Measurements from ENCODE around the gene SLC25A6.
"Not testable (repeated sequence)": the region's sequence is repeated elsewhere in the genome, so short reads cannot be mapped to it uniquely, and the experiment has no call there.

Gene SLC25A6

GRCh38 chrX:1391707-1392375, at the start of gene SLC25A6:
TSS of gene SLC25A6 (minus strand) at chrX:1392113. CDS start at chrX:1392009, 104 bp downstream.
- DNase-seq: peak; percentile 100

DNA sequence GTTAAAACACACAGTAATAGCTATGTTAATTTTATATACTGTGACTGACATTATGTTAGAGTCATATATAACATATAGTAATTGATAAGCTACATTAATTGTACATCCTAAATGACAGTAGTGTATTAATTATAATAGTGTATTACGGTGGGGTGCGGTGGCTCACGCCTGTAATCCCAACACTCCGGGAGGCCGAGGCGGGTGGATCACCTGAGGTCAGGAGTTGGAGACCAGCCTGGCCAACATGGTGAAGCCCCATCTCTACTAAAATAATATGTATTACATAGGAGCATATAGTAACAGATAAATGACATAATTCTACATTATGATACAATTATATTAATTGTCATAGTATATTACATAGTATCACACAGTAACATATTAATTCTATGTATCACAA, 48.6 kb upstream of the SLC25A6 start:
- DNase-seq: no peak

DNA sequence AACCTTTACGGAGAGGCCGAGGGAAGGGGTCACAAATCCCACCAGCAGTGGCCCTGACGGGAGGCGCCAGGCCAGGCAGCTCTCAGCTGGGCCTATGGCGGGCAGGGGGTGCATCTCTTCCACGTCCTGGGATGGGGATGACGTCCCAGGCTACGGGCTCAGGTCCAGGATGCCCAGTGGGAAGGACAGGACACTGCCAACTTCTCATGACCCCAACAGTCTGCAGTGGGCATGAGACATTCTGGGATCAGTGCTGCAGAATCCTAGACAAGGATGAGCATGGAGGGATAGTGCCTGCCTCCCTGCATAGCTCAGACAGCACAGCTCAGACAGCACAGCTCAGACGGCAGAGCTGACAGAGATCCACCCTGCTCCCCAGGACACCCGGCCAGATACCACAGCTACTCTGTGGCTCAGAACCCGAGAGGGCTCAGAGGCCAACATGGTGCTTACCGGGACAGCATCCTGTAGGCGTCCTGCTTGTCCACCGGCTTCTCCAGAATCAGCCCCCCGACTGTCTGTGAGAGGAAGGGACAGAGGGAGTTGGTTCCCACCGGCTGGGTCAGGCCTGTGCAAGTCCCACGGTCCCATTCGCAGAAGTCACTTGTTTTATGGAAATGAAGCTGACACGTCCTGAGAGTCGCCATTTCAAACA, 43.5 kb upstream of the SLC25A6 start:
- no peak for DNase-seq

DNA sequence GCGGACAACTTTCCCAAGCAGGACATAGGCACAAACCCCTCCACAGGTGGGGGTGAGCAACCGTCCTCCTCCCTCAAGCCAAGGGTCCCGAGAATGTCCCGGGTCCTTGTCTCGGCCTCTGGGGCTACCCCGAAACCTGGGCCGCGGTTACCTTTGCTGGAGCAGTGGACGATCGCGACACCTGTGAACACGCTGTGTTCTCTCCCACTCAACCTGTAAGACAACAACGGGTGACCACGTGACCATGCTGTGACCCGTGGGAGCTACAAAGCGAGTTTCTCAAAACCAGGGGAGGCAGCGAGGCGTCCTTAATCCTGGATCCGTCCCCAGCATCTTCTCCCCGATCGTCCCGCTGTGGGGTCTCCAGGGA, 42.9 kb upstream of the SLC25A6 start:
- DNase-seq: no peak

DNA sequence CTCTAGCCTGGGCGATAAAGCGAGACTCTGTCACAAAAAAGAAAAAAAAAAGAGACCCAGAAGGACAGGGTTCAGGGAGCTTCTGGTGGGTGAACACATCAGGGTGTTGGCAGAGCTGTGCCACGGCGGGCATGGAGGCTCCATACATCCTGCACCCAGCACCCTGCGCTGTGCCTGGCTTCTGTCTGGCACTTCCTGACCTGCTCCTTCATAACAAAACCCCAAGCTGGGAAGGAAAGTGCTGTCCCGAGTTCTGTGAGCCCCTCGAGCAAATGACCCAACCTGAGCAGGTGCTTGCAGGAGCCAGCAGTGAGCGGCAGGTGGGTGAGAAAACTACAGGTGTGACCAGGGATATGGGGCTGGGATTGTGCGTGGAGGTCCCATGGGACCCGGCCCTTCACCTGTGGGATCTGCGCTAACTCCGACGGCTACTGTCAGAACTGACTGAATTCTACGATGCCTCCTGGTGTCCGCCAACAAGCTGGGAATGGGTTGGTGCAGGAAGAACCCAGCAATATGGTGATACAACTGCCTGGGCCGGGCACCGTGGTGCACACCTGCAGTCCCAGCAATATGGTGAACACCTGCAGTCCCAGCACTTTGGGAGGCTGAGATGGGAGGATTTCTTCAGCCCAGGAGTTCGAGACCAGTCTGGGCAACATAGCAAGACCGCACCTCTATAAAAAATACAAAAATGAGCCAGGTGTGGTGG, 41.9 kb upstream of the SLC25A6 start:
- DNase-seq: no peak

DNA sequence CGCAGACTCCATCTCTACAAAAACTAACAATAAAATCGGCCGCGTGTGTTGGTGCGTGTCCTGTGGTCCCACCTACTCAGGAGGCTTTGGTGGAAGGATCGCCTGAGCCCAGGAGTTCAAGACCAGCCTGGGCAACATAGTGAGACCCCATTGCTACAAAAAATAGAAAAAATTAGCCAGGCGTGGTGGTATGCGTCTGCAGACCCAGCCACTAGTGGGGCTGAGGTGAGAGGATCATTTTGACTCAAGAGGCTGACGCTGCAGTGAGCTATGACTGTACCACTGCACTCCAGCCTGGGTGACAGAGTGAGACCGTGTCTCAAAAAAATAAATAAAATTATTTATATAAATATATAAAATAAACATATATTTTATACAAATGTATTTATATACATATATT, 38.5 kb upstream of the SLC25A6 start:
- no peak for DNase-seq

- no peak for DNase-seq
Observed at GRCh38 chrX:1427756-1428155, 35.8 kb upstream of the SLC25A6 start.

DNA sequence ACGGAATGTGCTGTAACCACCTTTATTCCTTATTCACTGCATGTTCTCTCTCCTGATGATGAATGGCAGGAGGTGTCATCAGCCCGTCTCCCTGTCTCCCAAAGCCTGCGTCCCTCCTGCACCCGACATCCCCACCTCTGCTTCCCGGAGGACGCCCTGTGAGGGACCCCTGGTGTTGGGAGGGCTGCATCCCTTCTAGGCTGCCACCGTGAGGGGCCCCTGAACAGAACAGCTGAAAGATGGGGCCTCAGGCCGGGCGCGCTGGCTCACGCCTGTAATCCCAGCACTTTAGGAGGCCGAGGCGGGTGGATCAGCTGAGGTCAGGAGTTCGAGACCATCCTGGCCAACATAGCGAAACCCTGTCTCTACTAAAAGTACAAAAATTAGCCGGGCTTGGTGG, 34.4 kb upstream of the SLC25A6 start:
- not testable (repeated sequence) for DNase-seq

GRCh38 chrX:1425381-1425780, 33.5 kb upstream of the SLC25A6 start:
- no peak for DNase-seq

GRCh38 chrX:1424147-1424851, 32.4 kb upstream of the SLC25A6 start:
- DNase-seq: no peak

DNA sequence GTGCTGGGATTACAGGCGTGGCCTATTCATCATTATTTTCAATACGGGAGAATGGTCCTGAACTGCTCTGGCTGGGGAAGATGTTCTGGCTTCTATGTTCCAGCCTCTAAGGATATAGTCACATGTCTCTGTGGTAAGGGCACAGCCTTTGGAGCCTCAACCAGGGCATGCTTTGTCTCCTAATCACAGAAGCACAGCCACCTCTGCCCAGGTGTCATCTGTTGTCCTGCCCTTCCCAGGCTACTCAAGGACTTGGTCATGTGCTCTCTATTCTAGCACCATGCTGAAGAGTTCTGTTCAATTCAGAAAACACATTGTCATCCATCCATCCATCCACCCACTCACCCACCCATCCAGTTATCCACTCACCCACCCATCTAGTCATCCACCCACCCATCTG, 31.3 kb upstream of the SLC25A6 start:
- DNase-seq: no peak

GRCh38 chrX:1422135-1422465, 30.2 kb upstream of the SLC25A6 start:
- DNase-seq: no peak

GRCh38 chrX:1421433-1422134, 29.7 kb upstream of the SLC25A6 start:
- DNase-seq: no peak

DNA sequence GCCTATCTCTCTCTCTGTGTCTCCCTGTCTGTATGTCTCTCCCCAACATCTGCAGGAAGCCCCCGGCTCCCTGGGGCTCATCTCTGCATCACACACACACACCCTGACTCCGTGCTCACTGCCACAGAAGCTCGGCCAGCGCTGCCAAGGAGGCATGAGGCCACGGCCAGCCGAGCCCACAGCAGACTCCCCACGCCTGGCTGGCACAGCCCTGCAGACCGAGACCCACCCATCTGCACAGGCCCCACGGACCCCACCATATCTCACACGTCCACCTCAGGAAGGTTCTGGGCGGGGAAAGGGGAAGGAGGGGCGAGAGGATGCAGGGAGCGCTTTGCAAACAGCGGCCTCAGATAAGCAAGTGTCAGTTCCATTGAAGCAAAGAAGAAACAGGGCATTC, 28.5 kb upstream of the SLC25A6 start:
- DNase-seq: no peak

- no peak for DNase-seq
Observed at GRCh38 chrX:1419545-1420355, 27.8 kb upstream of the SLC25A6 start.

GRCh38 chrX:1418901-1419544, 27.1 kb upstream of the SLC25A6 start:
- DNase-seq: no peak

DNA sequence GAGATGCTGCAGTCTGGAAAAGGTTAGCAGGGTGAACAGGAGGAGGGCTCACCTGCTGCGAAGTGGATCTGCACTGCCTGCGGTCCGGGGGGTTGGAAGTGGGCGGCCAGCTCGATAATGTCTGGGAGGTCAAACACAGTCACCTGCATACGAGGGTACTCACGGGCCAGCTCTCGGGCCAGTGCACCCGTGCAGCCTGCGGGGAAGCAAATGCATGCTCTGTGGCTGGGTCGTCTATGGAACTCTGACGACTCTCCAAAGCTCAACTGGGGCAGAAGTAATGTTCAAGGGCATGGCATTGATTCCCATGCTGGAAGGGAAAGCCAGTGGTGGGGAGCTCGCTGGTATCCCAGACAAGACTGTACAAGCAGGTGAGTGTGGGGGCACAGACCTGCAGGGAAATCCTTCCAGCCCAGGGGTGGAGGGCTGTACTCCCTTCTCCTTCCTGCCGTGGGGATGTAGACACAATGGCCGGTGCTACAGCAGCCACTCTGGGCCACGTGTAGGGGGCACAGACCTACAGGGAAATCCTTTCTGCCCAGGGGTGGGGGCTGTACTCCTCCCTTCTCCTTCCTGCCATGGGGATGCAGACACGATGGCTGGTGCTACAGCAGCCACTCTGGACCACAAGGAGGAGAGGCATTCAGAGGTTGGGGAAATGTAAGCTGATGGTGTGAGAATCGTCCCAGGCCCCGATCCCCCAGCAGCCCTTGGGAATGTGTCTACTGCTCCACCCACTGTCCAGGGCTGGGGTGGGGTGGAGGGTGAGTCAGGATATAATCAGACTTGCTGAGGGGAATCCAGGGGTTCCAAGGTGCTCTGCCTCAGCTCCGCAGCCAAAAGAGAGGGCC, 26.2 kb upstream of the SLC25A6 start:
- DNase-seq: no peak

DNA sequence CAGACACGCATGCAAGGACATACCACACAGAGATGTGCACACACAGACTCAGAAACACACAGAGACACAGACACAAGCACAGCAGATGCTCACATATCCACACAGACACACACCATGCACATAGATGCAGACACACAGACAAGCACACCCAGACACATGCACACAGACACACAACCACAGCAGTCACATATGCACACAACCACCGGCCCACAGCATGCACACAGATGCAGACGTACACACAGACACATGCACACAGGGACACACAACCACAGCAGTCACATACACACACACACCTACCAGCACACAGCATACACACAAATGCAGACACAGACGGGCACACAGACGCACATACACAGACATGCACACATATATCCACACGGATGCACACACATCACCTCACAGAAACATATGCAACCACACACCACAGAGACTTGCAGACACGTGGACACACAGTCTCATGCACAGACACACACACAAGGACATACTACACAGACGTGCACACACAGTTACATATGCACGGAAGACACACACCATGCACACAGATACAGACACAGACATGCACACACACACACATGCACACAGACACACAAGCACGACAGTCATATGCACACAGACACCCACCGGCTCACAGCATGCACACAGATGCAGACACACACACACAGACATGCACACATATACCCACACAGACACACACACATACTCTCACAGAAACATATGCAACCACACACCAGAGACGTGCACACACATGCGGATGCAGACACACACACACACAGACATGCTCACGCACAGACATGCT, 25.2 kb upstream of the SLC25A6 start:
- no peak for DNase-seq

GRCh38 chrX:1416327-1416784, 24.4 kb upstream of the SLC25A6 start:
- DNase-seq: no peak
